ENCODE results near the gene ITLN1. TPM values are rescaled to one million over a fixed set of nuclear protein-coding genes. Genes with fewer than 3 reads are reported as not detected.
A peak's percentile ranks its signal among the peaks of the same experiment; 100 is the strongest.

ITLN1 gene
- total RNA-seq, 2 experiments from 2014 or later, result not detected

GRCh38 chr1:160836981-160837557 lies 47.9 kb downstream of the ITLN1 start:
- peak overlapping the region; percentile 44 for H3K4me3 Mint-ChIP-seq
- peaks cover 73% of the 10 kb centered on the region for H3K4me1 Mint-ChIP-seq (ENCODE audit: low read depth)
- no peaks in the 10 kb centered on the region for H3K27me3 Mint-ChIP-seq (ENCODE audit: low read depth)
- ChIA-PET POLR2A (interaction anchor here (0.6 to 3.8 kb wide), 23 partner anchors 9 to 345 kb away, joined by 3 to 22 read pairs (median 5); partner anchors contain the start of genes CD244 and SLAMF7), CTCF (interaction anchor here (0.7 to 8.0 kb wide), 50 partner anchors 10 to 280 kb away, joined by 3 to 323 read pairs (median 4); partner anchors contain the start of genes CD244, ITLN1, ITLN2 and KLHDC9)
- H3K9me3 Mint-ChIP-seq (ENCODE audit: insufficient read depth), result no peaks in the 10 kb centered on the region
- ATAC-seq (peak; percentile 3), DNase-seq (no peak)
- peaks cover 32% of the 10 kb centered on the region for H3K36me3 Mint-ChIP-seq (ENCODE audit: low read depth)
- peak overlapping the region; percentile 97 for H3K27ac Mint-ChIP-seq

DNA sequence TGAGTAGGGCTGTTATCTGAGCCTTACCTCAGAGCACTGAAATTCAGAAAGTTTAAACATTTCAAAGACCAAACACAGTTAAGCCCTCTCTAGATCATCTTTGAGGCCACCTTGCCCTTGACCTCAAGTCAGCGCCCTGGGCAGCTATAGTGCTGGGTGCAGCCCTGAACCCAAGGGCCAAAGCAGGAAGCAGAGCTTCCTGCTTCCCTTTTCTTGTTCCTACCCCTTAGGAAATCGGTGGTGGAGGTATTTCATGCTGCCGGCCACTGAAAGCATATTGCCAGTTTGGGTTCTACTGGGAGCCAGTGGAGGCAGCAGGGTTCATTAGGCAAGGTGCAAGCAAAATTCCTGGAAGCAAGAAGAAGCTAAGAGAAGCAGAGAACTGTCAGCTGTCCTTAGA lies 48.4 kb downstream of the ITLN1 start:
- no peaks in the 10 kb centered on the region for H3K9me3 Mint-ChIP-seq (ENCODE audit: insufficient read depth)
- H3K4me3 Mint-ChIP-seq, result peak overlapping the region; percentile 44
- no peak for DNase-seq
- CTCF ChIA-PET, result interaction anchor here (0.9 to 8.0 kb wide), 43 partner anchors 9 to 281 kb away, joined by 3 to 323 read pairs (median 5); partner anchors contain the start of genes CD244, ITLN1, ITLN2 and KLHDC9
- peaks cover 31% of the 10 kb centered on the region for H3K36me3 Mint-ChIP-seq (ENCODE audit: low read depth)
- no peak for ATAC-seq
- H3K4me1 Mint-ChIP-seq (ENCODE audit: low read depth), result peaks cover 71% of the 10 kb centered on the region
- POLR2A ChIA-PET, result interaction anchor here (1.1 to 3.8 kb wide), 11 partner anchors 19 to 232 kb away, joined by 3 to 22 read pairs (median 5); partner anchors contain the start of genes CD244 and SLAMF7
- H3K27me3 Mint-ChIP-seq (ENCODE audit: low read depth), result no peaks in the 10 kb centered on the region
- peak overlapping the region; percentile 92 for H3K27ac Mint-ChIP-seq

DNA sequence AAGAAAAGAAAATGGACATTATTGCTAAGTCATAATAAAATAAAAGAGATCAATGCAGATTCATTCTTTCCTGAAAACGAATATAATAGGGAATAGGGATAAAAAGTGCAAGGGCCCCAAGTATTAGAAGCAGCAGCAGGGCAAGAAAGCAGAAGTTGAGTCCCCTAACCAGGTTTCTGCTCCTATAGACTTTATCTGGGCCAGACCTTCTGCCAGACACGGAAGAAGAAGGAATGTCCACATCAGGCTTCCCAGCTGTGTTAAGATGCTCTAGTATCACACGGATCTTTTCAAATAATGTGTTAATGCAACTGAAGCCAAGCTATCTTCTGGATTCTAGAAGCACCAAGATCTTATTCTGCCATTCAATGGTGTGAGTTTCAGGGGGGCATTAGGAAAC lies 49.2 kb downstream of the ITLN1 start:
- POLR2A ChIA-PET, result interaction anchor here (0.9 to 3.8 kb wide), 4 partner anchors 20 to 128 kb away, joined by 3 to 22 read pairs (median 14); partner anchors contain the start of gene CD244
- DNase-seq (no peak), ATAC-seq (no peak)
- CTCF ChIA-PET, result interaction anchor here (0.6 to 8.0 kb wide), 40 partner anchors 8 to 281 kb away, joined by 3 to 323 read pairs (median 4); partner anchors contain the start of genes CD244, CD48, ITLN1 and ITLN2
- peaks cover 70% of the 10 kb centered on the region for H3K4me1 Mint-ChIP-seq (ENCODE audit: low read depth)
- peaks cover 33% of the 10 kb centered on the region for H3K36me3 Mint-ChIP-seq (ENCODE audit: low read depth)
- H3K27me3 Mint-ChIP-seq (ENCODE audit: low read depth), result no peaks in the 10 kb centered on the region
- no peaks in the 10 kb centered on the region for H3K9me3 Mint-ChIP-seq (ENCODE audit: insufficient read depth)
- H3K4me3 Mint-ChIP-seq, result peak overlapping the region; percentile 44
- peak overlapping the region; percentile 92 for H3K27ac Mint-ChIP-seq

GRCh38 chr1:160834945-160835565 lies 49.9 kb downstream of the ITLN1 start:
- Mint-ChIP-seq H3K4me3 (no peak overlapping the region), H3K4me1 (ENCODE audit: low read depth) (peaks cover 76% of the 10 kb centered on the region), H3K36me3 (ENCODE audit: low read depth) (peaks cover 38% of the 10 kb centered on the region), H3K27ac (peak overlapping the region; percentile 76), H3K27me3 (ENCODE audit: low read depth) (no peaks in the 10 kb centered on the region), H3K9me3 (ENCODE audit: insufficient read depth) (no peaks in the 10 kb centered on the region)
- DNase-seq (peak; percentile 70), ATAC-seq (no peak)
- ChIA-PET CTCF (interaction anchor here (0.6 to 8.0 kb wide), 45 partner anchors 9 to 262 kb away, joined by 3 to 323 read pairs (median 4); partner anchors contain the start of genes CD244, CD48, ITLN1 and ITLN2), POLR2A (interaction anchor here (0.9 to 3.8 kb wide), 4 partner anchors 21 to 127 kb away, joined by 3 to 22 read pairs (median 7); partner anchors contain the start of gene ITLN2)

DNA sequence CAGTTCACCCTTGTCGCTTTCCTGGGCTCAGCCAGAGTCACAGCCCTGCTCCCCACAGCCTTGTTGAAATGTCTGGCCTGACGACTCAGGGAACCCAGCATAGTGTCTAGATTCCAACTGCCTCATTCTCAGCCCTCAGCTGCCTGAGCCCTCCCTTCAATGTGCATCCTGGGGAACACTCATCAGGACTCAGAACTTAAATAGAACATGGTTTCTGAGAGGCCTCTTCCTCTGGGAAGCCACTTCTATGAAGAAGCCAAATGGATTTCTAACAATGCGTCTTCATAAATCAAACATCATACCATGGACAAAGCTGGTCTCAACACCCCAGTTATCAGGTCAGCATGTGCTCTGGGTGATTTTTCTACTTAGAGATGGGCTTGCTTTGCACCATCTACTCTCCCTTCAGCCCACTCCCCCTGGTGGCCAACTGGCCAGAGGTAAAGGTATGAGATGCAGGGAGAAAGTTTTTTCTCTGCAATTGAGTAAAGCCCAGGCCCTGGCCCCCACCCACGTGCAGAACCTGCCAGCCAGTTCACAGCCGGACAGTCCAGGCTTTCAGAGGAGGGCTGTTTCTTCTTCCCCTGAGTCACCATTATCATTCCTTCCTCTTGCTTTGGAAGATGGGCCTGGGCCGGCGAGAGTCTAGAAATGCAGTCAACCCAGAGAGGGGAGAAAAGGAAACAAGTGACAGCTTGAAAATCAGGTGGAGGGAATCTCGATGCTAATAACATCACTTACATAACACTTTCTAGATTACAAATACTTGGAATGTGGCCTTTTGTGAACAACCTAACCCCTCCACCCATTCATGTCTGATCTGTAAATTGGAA lies 54.4 kb downstream of the ITLN1 start:
- ATAC-seq, result peak; percentile 83
- Mint-ChIP-seq H3K36me3 (ENCODE audit: low read depth) (peaks cover 40% of the 10 kb centered on the region), H3K9me3 (ENCODE audit: insufficient read depth) (no peaks in the 10 kb centered on the region), H3K27ac (no peak overlapping the region), H3K4me3 (no peak overlapping the region), H3K4me1 (ENCODE audit: low read depth) (peaks cover 40% of the 10 kb centered on the region), H3K27me3 (ENCODE audit: low read depth) (no peaks in the 10 kb centered on the region)
- peak; percentile 87 for DNase-seq
- CTCF ChIA-PET, result interaction anchor here (0.7 to 6.8 kb wide), 23 partner anchors 9 to 221 kb away, joined by 3 to 80 read pairs (median 4); partner anchors contain the start of genes ITLN2 and LY9
- POLR2A ChIA-PET, result interaction anchor here (1.7 kb wide), 1 partner anchor 32 kb away, joined by 5 read pairs; no protein-coding TSS in a partner anchor

DNA sequence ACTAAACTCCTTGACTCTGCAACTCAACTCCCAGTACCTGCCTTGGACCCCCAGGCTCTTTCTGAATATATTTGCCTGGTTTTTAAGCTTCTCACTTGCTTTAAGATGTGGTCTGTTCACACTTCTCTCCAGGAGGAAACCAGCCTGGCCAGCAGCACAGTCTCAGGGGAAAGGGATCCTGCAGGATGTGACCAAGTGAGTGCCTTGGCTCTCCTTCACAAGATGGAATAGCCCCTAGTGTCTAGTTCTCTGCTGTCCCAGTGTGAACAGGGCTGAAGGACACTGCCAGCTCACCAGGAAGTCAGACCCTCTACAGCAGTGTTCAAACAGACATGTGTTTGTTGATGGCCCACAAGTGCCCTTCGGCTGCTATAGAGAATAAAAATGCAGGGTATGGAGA lies 55.2 kb downstream of the ITLN1 start:
- Mint-ChIP-seq H3K9me3 (ENCODE audit: insufficient read depth) (no peaks in the 10 kb centered on the region), H3K4me1 (ENCODE audit: low read depth) (peaks cover 32% of the 10 kb centered on the region), H3K4me3 (no peak overlapping the region), H3K27me3 (ENCODE audit: low read depth) (no peaks in the 10 kb centered on the region), H3K27ac (peak overlapping the region; percentile 10), H3K36me3 (ENCODE audit: low read depth) (peaks cover 36% of the 10 kb centered on the region)
- no peak for ATAC-seq
- CTCF ChIA-PET, result interaction anchor here (0.9 to 6.8 kb wide), 19 partner anchors 9 to 161 kb away, joined by 3 to 80 read pairs (median 7); partner anchors contain the start of genes ITLN2 and LY9
- DNase-seq, result peak; percentile 13
- POLR2A ChIA-PET, result interaction anchor here (1.7 kb wide), 1 partner anchor 31 kb away, joined by 5 read pairs; no protein-coding TSS in a partner anchor

DNA sequence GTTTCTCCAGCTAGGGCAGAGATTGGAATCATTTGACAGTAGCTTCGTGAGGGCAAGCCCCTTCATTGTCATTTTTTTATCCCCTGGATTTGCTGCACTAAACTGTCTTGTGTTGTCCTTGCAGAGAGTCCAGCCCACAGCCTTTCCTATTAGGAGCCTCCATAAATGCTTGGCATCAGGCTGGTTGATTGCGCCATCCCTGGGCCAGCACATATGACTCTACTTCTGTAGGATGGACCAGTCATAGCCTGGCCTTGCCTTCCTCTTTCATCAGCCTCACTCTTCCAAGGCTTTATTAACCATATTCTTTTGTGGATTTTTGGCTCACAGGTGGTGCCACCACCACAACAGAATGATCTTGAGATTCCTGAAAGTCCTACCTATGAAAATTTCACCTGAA lies 57.6 kb downstream of the ITLN1 start:
- DNase-seq (peak; percentile 3), ATAC-seq (no peak)
- ChIA-PET CTCF (interaction anchor here (3.5 to 6.8 kb wide), 2 partner anchors 10 to 51 kb away, joined by 16 to 80 read pairs; no protein-coding TSS in a partner anchor), POLR2A (interaction anchor here (1.3 kb wide), 1 partner anchor 11 kb away, joined by 3 read pairs; no protein-coding TSS in a partner anchor)
- Mint-ChIP-seq H3K9me3 (ENCODE audit: insufficient read depth) (no peaks in the 10 kb centered on the region), H3K4me3 (no peak overlapping the region), H3K27me3 (ENCODE audit: low read depth) (no peaks in the 10 kb centered on the region), H3K27ac (no peak overlapping the region), H3K36me3 (ENCODE audit: low read depth) (peaks cover 38% of the 10 kb centered on the region), H3K4me1 (ENCODE audit: low read depth) (peaks cover 14% of the 10 kb centered on the region)

DNA sequence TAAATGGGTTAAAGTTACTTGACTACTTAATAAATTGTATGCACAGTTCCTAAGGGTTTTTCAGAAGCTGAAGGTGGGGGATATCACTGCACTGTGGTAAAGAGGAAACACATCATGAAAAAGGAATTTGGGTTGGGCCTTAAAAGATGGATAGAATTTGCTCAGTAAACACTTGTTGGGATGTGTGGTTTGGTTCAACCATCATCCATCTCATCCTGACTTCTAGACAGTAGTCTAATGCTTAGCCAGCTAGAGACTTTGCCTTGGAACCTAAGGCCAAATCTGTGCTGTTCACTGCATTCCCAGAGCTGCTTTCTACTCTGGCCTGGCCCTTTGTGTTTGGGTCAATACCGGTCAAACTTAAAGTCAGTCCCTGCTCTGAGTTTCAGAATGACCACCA lies 58.4 kb downstream of the ITLN1 start:
- ATAC-seq, result no peak
- Mint-ChIP-seq H3K36me3 (ENCODE audit: low read depth) (peaks cover 36% of the 10 kb centered on the region), H3K27ac (no peak overlapping the region), H3K27me3 (ENCODE audit: low read depth) (no peaks in the 10 kb centered on the region), H3K4me1 (ENCODE audit: low read depth) (peaks cover 12% of the 10 kb centered on the region), H3K9me3 (ENCODE audit: insufficient read depth) (no peaks in the 10 kb centered on the region), H3K4me3 (no peak overlapping the region)
- DNase-seq, result peak; percentile 17
- ChIA-PET CTCF (interaction anchor here (1.4 to 6.8 kb wide), 3 partner anchors 9 to 50 kb away, joined by 3 to 80 read pairs (median 16); no protein-coding TSS in a partner anchor), POLR2A (no interaction called here)

Other genes starting within 250 kb of the ITLN1 start
- gene SLAMF1, start 238.1 kb downstream of the ITLN1 start, total RNA-seq, result 10 to 100 TPM; 48.5 to 50.1 TPM
- gene CD48, start 173.4 kb downstream of the ITLN1 start, total RNA-seq, result 100 to 1,000 TPM; 325 to 327 TPM
- 100 to 1,000 TPM in 1 of 2 experiments, 10 to 100 TPM in 1; 88.5 to 102 TPM for gene SLAMF7, start 145.9 kb downstream of the ITLN1 start, total RNA-seq
- 10 to 100 TPM; 24.7 to 24.9 TPM for gene LY9, start 89.0 kb downstream of the ITLN1 start, total RNA-seq
- gene CD244, start 22.3 kb downstream of the ITLN1 start, total RNA-seq, result 10 to 100 TPM; 15.0 to 15.5 TPM
- gene ITLN2, start 69.6 kb upstream of the ITLN1 start, total RNA-seq, result not detected
- gene F11R, start 136.0 kb upstream of the ITLN1 start, total RNA-seq, result 10 to 100 TPM; 13.7 to 18.4 TPM
- 10 to 100 TPM; 63.2 to 63.3 TPM for gene TSTD1, start 153.8 kb upstream of the ITLN1 start, total RNA-seq
- 10 to 100 TPM; 81.6 to 83.2 TPM for gene USF1, start 160.8 kb upstream of the ITLN1 start, total RNA-seq
- gene ARHGAP30, start 184.7 kb upstream of the ITLN1 start, total RNA-seq, result 100 to 1,000 TPM; 277 to 281 TPM
- gene NECTIN4, start 204.4 kb upstream of the ITLN1 start, total RNA-seq, result not detected
- under 1 TPM; 0.61 to 0.91 TPM for gene KLHDC9, start 213.2 kb upstream of the ITLN1 start, total RNA-seq
- 10 to 100 TPM; 66.3 to 68.0 TPM for gene PFDN2, start 232.9 kb upstream of the ITLN1 start, total RNA-seq
- gene NIT1, start 232.9 kb upstream of the ITLN1 start, total RNA-seq, result 10 to 100 TPM; 34.1 to 35.2 TPM
- gene DEDD, start 247.5 kb upstream of the ITLN1 start, total RNA-seq, result 10 to 100 TPM; 34.5 to 36.3 TPM

All from activated CD8-positive, alpha-beta T cell treated with anti-CD3 and anti-CD28 coated beads, Interleukin-2, amount 10 ng/mL, durations not matched to agents 7 days and 5 days (primary cell).